GM12878 (cell line): Measurements from ENCODE around the gene CSAD.

Experiments
- CREM ChIP-seq: IDR thresholded peaks from 2 replicates; pipeline ENCODE4 v1.6.1; 2014; ENCODE audit warnings: antibody characterized with exemption, low read depth
- EZH2 ChIP-seq: IDR thresholded peaks from 2 replicates; pipeline ENCODE4 v1.6.1; 2012; ENCODE audit warnings: low read depth, mild to moderate bottlenecking, control low read depth, inconsistent platforms, low read length, borderline replicate concordance; ENCODE audit not compliant: control insufficient read depth
- IKZF1 ChIP-seq: fragments of 450-650 bp; conservative IDR thresholded peaks from 2 replicates; pipeline ENCODE4 v1.6.1; 2017; ENCODE audit warnings: antibody characterized with exemption, mild to moderate bottlenecking
- POLR2A ChIP-seq: IDR thresholded peaks from 2 replicates; pipeline ENCODE4 v1.6.1; 2011; ENCODE audit warnings: low read depth, mild to moderate bottlenecking, low read length
- RELA ChIP-seq: fragments of 450-650 bp; IDR thresholded peaks from 2 replicates; pipeline ENCODE4 v1.8.0; 2014; ENCODE audit warnings: borderline replicate concordance; ENCODE audit not compliant: partially characterized antibody
- RUNX3 ChIP-seq: IDR thresholded peaks from 2 replicates; pipeline ENCODE4 v1.6.1; 2012; ENCODE audit warnings: low read length, inconsistent platforms
- SMAD1 ChIP-seq: fragments of 450-650 bp; IDR thresholded peaks from 2 replicates; pipeline ENCODE4 v1.6.1; 2018; ENCODE audit warnings: mild to moderate bottlenecking, low read depth; ENCODE audit not compliant: partially characterized antibody
- SMC3 ChIP-seq: IDR thresholded peaks from 2 replicates; pipeline ENCODE4 v1.6.1; 2011; ENCODE audit warnings: low read length, improper control_type of control experiment, borderline replicate concordance
- SRF ChIP-seq, 2 experiments: IDR thresholded peaks; 2 replicates each; pipeline ENCODE4 v1.6.1; 2011; ENCODE audit warnings: low read depth in 2 of 2, low read length in 2 of 2, mild to moderate bottlenecking in 1 of 2, moderate library complexity in 1 of 2
- TF ChIP-seq, protein P1 (sequence below), 3 experiments: IDR thresholded peaks in 2 of 3; conservative IDR thresholded peaks in 1 of 3; 2 replicates each; pipeline ENCODE4 v1.5.1; 2011; ENCODE audit warnings: low read depth in 3 of 3, low read length in 3 of 3, mild to moderate bottlenecking in 3 of 3, control low read depth in 2 of 3, moderate library complexity in 2 of 3, inconsistent platforms in 1 of 3, mixed read lengths in 1 of 3; ENCODE audit not compliant: control insufficient read depth in 2 of 3, insufficient read depth in 1 of 3; ENCODE audit errors: extremely low read depth in 1 of 3

DNA sequence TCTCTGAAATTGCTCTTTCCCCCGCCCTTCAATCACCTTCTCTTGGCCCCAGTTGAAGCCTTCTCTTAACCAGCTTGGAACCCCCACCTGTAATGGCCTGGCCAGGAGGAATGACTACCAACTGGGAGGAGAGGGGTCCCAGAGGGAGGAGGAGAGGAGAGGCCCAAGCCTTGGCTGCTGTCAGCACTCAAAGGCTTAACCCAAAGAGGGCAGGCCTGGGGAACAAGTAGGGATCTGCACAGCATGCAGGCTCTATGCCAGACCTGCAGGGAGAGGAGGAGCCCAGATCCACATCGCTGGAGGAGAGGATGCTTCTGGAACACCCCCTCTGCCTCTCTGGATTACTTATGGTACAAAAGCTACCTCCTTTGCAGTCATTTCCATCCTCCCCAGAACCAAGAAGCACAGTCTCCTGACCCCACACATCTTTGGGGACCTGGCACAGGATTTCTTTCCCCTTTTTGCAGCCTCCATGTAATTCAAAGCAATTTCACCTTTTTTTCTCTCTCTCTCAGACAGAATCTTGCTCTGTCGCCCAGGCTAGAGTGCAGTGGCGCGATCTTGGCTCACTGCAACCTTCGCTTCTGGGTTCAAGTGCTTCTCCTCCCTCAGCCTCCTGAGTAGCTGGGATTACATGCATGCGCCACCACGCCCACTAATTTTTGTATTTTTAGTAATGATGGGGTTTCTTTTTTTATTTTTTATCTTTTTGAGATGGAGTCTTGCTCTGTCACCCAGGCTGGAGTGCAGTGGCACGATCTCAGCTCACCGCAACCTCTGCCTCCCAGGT is 45.1 kb upstream of the CSAD start:
- no peak for TF ChIP-seq EZH2
- no peak for TF ChIP-seq SMC3
- TF ChIP-seq SRF (IDR thresholded peaks at IDR 0.05; ENCODE audit: low read depth in 2 of 2, low read length in 2 of 2), result no peak
- no peak for TF ChIP-seq IKZF1
- TF ChIP-seq POLR2A, result no peak
- no peak for TF ChIP-seq SMAD1
- no peak for TF ChIP-seq RELA
- TF ChIP-seq RUNX3, result no peak
- TF ChIP-seq, protein P1, sequence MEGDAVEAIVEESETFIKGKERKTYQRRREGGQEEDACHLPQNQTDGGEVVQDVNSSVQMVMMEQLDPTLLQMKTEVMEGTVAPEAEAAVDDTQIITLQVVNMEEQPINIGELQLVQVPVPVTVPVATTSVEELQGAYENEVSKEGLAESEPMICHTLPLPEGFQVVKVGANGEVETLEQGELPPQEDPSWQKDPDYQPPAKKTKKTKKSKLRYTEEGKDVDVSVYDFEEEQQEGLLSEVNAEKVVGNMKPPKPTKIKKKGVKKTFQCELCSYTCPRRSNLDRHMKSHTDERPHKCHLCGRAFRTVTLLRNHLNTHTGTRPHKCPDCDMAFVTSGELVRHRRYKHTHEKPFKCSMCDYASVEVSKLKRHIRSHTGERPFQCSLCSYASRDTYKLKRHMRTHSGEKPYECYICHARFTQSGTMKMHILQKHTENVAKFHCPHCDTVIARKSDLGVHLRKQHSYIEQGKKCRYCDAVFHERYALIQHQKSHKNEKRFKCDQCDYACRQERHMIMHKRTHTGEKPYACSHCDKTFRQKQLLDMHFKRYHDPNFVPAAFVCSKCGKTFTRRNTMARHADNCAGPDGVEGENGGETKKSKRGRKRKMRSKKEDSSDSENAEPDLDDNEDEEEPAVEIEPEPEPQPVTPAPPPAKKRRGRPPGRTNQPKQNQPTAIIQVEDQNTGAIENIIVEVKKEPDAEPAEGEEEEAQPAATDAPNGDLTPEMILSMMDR (IDR thresholded peaks at IDR 0.05 in 2 of 3, conservative IDR thresholded peaks at IDR 0.05 in 1 of 3; ENCODE audit: control insufficient read depth in 2 of 3, extremely low read depth in 1 of 3, insufficient read depth in 1 of 3, low read depth in 3 of 3, low read length in 3 of 3), result no peak
- TF ChIP-seq CREM, result no peak
